ENCODE measurements around the gene EIF3K. TPM values are rescaled to one million over a fixed set of nuclear protein-coding genes. Genes with fewer than 3 reads are reported as not detected.
A peak's percentile ranks its signal among the peaks of the same experiment; 100 is the strongest.

Gene EIF3K
- total and polyA plus RNA-seq, 7 donors, result 469 to 803 (median 573) TPM

DNA sequence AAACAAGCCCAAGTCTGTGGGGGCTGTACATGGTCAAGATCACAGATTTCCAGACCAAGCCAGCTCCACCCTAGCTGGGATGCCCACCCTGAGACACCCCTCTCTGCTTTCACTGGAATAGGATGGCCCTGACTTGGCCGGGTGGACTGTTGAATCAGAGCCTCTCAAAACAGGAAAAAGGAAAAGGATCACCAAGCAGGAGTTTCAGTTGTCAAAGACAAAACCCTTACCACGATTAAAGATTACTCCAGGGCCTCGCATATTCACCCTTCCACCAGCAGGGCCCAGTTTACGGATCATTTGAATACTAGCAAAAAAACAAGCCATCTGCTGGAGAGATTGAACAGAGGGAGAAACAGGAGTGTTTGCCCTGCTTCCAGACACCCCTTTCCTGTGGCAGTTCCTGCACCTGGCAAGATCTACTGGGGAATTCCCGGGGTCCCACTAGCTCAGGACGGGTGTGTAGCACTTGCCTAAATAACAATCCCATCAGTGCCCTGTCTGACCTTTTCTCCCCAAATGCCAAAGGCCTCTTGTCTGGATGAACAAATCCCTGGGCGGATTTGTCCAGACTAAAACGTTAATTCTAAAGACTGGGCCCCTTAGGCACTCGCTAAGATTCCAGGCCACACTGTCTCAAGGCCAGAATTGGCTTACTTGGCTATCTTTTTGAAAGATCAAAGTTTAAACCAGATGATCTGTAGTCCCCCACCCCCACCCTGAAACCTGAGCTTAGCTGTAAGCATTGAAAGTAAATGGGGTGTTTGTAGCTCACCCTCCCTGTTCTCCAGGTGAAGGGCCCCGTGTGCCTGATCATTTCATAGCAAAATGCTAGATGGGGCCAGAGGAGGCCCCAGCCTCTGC is 66.9 kb downstream of the EIF3K start:
- intact Hi-C loops (cut with DNase I), result no loop called here
- Histone ChIP-seq H3K4me3 (no peak overlapping the region), H3K36me3 (no peaks in the 10 kb centered on the region), H3K27me3 (no peaks in the 10 kb centered on the region), H3K4me1 (peaks cover 0 to 89% (median 70%) of the 10 kb centered on the region in 4 donors), H3K9me3 (no peaks in the 10 kb centered on the region), H3K27ac (peak overlapping the region; percentile 80 to 97 (median 96))
- DNase-seq, result no peak
- TF ChIP-seq EP300 (IDR thresholded peaks at IDR 0.05), result no peak
- peak in 1 of 4 donors; percentile 20 for TF ChIP-seq POLR2AphosphoS5 (IDR thresholded peaks at IDR 0.05)
- TF ChIP-seq POLR2A (IDR thresholded peaks at IDR 0.05), result no peak
- peak; percentile 38 to 45 (median 40) for TF ChIP-seq CTCF (IDR thresholded peaks at IDR 0.05)
- WGBS, 2 donors, result 8 to 32% methylated on average over 10 of the region's 10 CpGs

- Histone ChIP-seq H3K36me3 (no peaks in the 10 kb centered on the region), H3K27me3 (no peaks in the 10 kb centered on the region), H3K9me3 (no peaks in the 10 kb centered on the region), H3K27ac (peak overlapping the region; percentile 80 to 97 (median 96)), H3K4me1 (peaks cover 0 to 89% (median 74%) of the 10 kb centered on the region in 4 donors), H3K4me3 (no peak overlapping the region)
- TF ChIP-seq POLR2A (IDR thresholded peaks at IDR 0.05) (no peak), POLR2AphosphoS5 (IDR thresholded peaks at IDR 0.05) (no peak), CTCF (IDR thresholded peaks at IDR 0.05) (no peak)
- DNase-seq, result no peak
- 53 to 76% methylated on average over 5 of the region's 5 CpGs for WGBS, 2 donors
- intact Hi-C loops (cut with DNase I), result no loop called here
These were observed 67.5 kb downstream of the EIF3K start for GRCh38 chr19:38686530-38686888.

Other genes starting within 250 kb of the EIF3K start
- gene PSMD8, start 244.6 kb upstream of the EIF3K start, total RNA-seq, result 100 to 1,000 TPM; 129 to 271 (median 158) TPM
- gene PSMD8, start 244.6 kb upstream of the EIF3K start, polyA plus RNA-seq, result 100 to 1,000 TPM; 125 to 158 (median 147) TPM
- gene GGN, start 231.2 kb upstream of the EIF3K start, total RNA-seq, result not detected
- under 1 TPM in 1 of 3 donors, not detected in 2; 0.28 TPM for gene GGN, start 231.2 kb upstream of the EIF3K start, polyA plus RNA-seq
- 1 to 10 TPM in 1 of 4 donors, under 1 TPM in 2, not detected in 1; 0.27 to 1.5 (median 0.36) TPM for gene SPRED3, start 230.5 kb upstream of the EIF3K start, total RNA-seq
- gene SPRED3, start 230.5 kb upstream of the EIF3K start, polyA plus RNA-seq, result under 1 TPM in 2 of 3 donors, not detected in 1; under 0.01 to 0.47 TPM
- gene FAM98C, start 216.1 kb upstream of the EIF3K start, total RNA-seq, result 10 to 100 TPM; 17.2 to 27.2 (median 18.6) TPM
- gene FAM98C, start 216.1 kb upstream of the EIF3K start, polyA plus RNA-seq, result 10 to 100 TPM; 26.1 to 30.0 (median 27.0) TPM
- gene RASGRP4, start 193.0 kb upstream of the EIF3K start, total RNA-seq, result 1 to 10 TPM; 2.5 to 3.6 (median 3.2) TPM
- 1 to 10 TPM in 1 of 3 donors, under 1 TPM in 2; 0.69 to 3.6 (median 0.90) TPM for gene RASGRP4, start 193.0 kb upstream of the EIF3K start, polyA plus RNA-seq
- 1 to 10 TPM in 3 of 4 donors, under 1 TPM in 1; 0.71 to 4.1 (median 2.0) TPM for gene RYR1, start 185.5 kb upstream of the EIF3K start, total RNA-seq
- under 1 TPM; under 0.01 to 0.85 (median under 0.01) TPM for gene RYR1, start 185.5 kb upstream of the EIF3K start, polyA plus RNA-seq
- gene MAP4K1, start 1.2 kb upstream of the EIF3K start, total RNA-seq, result 1 to 10 TPM; 1.2 to 8.9 (median 1.3) TPM
- 10 to 100 TPM in 1 of 3 donors, 1 to 10 TPM in 2; 1.6 to 29.7 (median 4.8) TPM for gene MAP4K1, start 1.2 kb upstream of the EIF3K start, polyA plus RNA-seq
- gene ACTN4, start 28.5 kb downstream of the EIF3K start, total RNA-seq, result 100 to 1,000 TPM; 131 to 328 (median 197) TPM
- 100 to 1,000 TPM; 122 to 456 (median 176) TPM for gene ACTN4, start 28.5 kb downstream of the EIF3K start, polyA plus RNA-seq
- gene CAPN12, start 125.3 kb downstream of the EIF3K start, total RNA-seq, result 1 to 10 TPM in 1 of 4 donors, under 1 TPM in 2, not detected in 1; 0.33 to 3.0 (median 0.54) TPM
- gene CAPN12, start 125.3 kb downstream of the EIF3K start, polyA plus RNA-seq, result 10 to 100 TPM in 1 of 3 donors, 1 to 10 TPM in 2; 5.3 to 14.3 (median 6.0) TPM
- not detected for gene LGALS7, start 154.3 kb downstream of the EIF3K start, total RNA-seq
- gene LGALS7, start 154.3 kb downstream of the EIF3K start, polyA plus RNA-seq, result not detected
- gene LGALS7B, start 170.0 kb downstream of the EIF3K start, total RNA-seq, result 1 to 10 TPM in 1 of 4 donors, not detected in 3; 3.0 TPM
- gene LGALS7B, start 170.0 kb downstream of the EIF3K start, polyA plus RNA-seq, result 1 to 10 TPM in 1 of 3 donors, not detected in 2; 1.2 TPM
- 10 to 100 TPM in 1 of 4 donors, 1 to 10 TPM in 2, under 1 TPM in 1; 0.33 to 13.2 (median 4.4) TPM for gene LGALS4, start 193.8 kb downstream of the EIF3K start, total RNA-seq
- gene LGALS4, start 193.8 kb downstream of the EIF3K start, polyA plus RNA-seq, result 1,000 to 10,000 TPM; 2,620 to 9,832 (median 7,672) TPM
- gene ECH1, start 212.6 kb downstream of the EIF3K start, total RNA-seq, result 100 to 1,000 TPM in 3 of 4 donors, 10 to 100 TPM in 1; 99.5 to 149 (median 120) TPM
- 100 to 1,000 TPM; 348 to 548 (median 422) TPM for gene ECH1, start 212.6 kb downstream of the EIF3K start, polyA plus RNA-seq
- gene HNRNPL, start 230.8 kb downstream of the EIF3K start, total RNA-seq, result 100 to 1,000 TPM; 140 to 201 (median 171) TPM
- gene HNRNPL, start 230.8 kb downstream of the EIF3K start, polyA plus RNA-seq, result 100 to 1,000 TPM; 115 to 206 (median 129) TPM

Data from sigmoid colon (tissue), 7 donors.